ENCODE measurements around the gene ATXN10. TPM values are rescaled to one million over a fixed set of nuclear protein-coding genes. Genes with fewer than 3 reads are reported as not detected.

Gene ATXN10
- total RNA-seq, 1 experiment from 2014 or later: 210 TPM

DNA sequence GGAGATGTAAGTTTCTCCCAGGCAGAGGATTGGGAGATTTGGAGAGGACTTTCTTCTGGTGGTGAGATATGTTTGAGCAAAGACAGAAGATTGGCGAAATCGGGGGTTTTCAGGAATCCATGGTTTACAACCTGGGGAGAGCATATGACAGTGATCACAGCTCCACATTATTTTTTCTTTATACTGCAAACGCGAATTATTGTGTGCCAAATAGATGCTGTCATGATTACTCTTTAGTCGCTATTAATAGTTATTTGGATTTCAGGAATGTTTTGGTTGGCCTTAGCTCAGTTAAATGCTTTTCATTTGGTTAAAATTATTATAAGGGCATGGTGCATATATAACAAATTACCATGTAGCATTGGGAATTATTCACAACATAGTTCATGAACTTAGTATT lies 15.2 kb downstream of the ATXN10 start:
- peaks cover 98% of the 10 kb centered on the region for H3K79me2 ChIP-seq (ENCODE audit: low read length)

DNA sequence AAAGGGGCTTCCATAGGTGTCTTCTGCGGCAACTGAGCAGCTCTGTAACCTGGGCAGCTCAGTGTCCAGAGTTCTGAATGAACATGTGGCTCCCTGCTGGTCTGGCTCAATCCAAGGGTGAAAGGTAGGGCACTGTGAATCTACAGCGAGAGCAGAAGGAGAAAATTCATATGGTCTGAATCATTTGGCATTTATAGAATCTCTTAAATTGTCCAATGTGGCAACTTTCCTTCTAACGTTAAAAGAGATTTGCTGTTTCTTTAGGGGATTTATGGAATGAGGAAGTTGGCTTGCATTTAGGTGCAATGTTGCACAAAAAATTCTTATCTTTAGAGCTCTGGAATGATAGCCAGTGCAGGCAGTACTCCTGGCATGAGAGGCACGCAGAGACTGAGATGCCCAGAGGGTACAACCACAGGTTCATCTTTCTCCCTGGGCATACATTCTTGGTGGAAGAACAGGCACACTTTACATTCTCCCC lies 17.0 kb downstream of the ATXN10 start:
- Histone ChIP-seq H3K9me3 (ENCODE audit: low read length) (no peaks in the 10 kb centered on the region), H3K79me2 (ENCODE audit: low read length) (peaks cover 98% of the 10 kb centered on the region), H3K27me3 (ENCODE audit: low read length) (no peaks in the 10 kb centered on the region), H3K36me3 (ENCODE audit: insufficient read depth, low read length) (peaks cover 28% of the 10 kb centered on the region), H3K27ac (ENCODE audit: low read length) (no peak overlapping the region), H4K20me1 (ENCODE audit: insufficient read depth, low read depth, low read length) (peaks cover 11% of the 10 kb centered on the region), H3K4me2 (ENCODE audit: low read depth, low read length, poor library complexity, severe bottlenecking) (no peak overlapping the region), H3K9me2 (replicated peaks; ENCODE audit: insufficient read depth, low read length) (no peaks in the 10 kb centered on the region), H3K9ac (ENCODE audit: low read length) (no peak overlapping the region), H3K4me1 (ENCODE audit: low read length) (peaks cover 7% of the 10 kb centered on the region), H3K4me3 (ENCODE audit: low read length) (no peak overlapping the region), H2AFZ (ENCODE audit: low read length) (no peak overlapping the region)
- no peak for DNase-seq

More for the DNA sequence above, 15.2 kb downstream of the ATXN10 start:
- Histone ChIP-seq H3K9me2 (replicated peaks; ENCODE audit: insufficient read depth, low read length) (no peaks in the 10 kb centered on the region), H3K9me3 (ENCODE audit: low read length) (no peaks in the 10 kb centered on the region), H4K20me1 (ENCODE audit: insufficient read depth, low read depth, low read length) (peaks cover 14% of the 10 kb centered on the region), H3K27me3 (ENCODE audit: low read length) (no peaks in the 10 kb centered on the region), H3K36me3 (ENCODE audit: insufficient read depth, low read length) (peaks cover 13% of the 10 kb centered on the region), H2AFZ (ENCODE audit: low read length) (no peak overlapping the region), H3K4me2 (ENCODE audit: low read depth, low read length, poor library complexity, severe bottlenecking) (no peak overlapping the region), H3K9ac (ENCODE audit: low read length) (no peak overlapping the region), H3K4me1 (ENCODE audit: low read length) (peaks cover 24% of the 10 kb centered on the region), H3K27ac (ENCODE audit: low read length) (no peak overlapping the region), H3K4me3 (ENCODE audit: low read length) (no peak overlapping the region)
- DNase-seq: no peak

DNA sequence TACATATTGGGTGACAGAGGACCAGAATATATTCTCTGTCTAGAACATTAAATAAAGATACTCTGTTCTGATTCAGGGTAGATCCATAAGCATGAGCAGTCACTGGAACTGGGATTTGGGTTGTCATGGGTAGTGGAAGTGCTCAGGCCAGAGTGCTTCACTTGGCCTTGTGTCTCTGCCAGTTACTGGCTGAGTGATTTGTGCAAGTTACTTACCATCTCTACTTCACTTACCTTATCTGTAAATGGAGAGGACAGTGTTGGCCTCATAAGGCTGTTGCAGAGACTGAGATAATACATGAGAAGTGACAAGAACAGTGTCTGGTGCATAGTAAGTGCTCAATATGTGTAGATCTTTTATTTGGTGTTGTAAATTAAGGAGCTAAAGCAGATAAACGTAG lies 17.6 kb downstream of the ATXN10 start:
- H3K9me2 ChIP-seq (replicated peaks; ENCODE audit: insufficient read depth, low read length): no peaks in the 10 kb centered on the region
- no peaks in the 10 kb centered on the region for H3K27me3 ChIP-seq (ENCODE audit: low read length)
- peaks cover 98% of the 10 kb centered on the region for H3K79me2 ChIP-seq (ENCODE audit: low read length)
- no peaks in the 10 kb centered on the region for H3K9me3 ChIP-seq (ENCODE audit: low read length)
- H3K9ac ChIP-seq (ENCODE audit: low read length): no peak overlapping the region
- H3K4me2 ChIP-seq (ENCODE audit: low read depth, low read length, poor library complexity, severe bottlenecking): no peak overlapping the region
- H4K20me1 ChIP-seq (ENCODE audit: insufficient read depth, low read depth, low read length): peaks cover 11% of the 10 kb centered on the region
- H2AFZ ChIP-seq (ENCODE audit: low read length): no peak overlapping the region
- H3K36me3 ChIP-seq (ENCODE audit: insufficient read depth, low read length): peaks cover 31% of the 10 kb centered on the region
- H3K27ac ChIP-seq (ENCODE audit: low read length): no peak overlapping the region
- DNase-seq: no peak
- H3K4me1 ChIP-seq (ENCODE audit: low read length): peaks cover 2% of the 10 kb centered on the region
- no peak overlapping the region for H3K4me3 ChIP-seq (ENCODE audit: low read length)

DNA sequence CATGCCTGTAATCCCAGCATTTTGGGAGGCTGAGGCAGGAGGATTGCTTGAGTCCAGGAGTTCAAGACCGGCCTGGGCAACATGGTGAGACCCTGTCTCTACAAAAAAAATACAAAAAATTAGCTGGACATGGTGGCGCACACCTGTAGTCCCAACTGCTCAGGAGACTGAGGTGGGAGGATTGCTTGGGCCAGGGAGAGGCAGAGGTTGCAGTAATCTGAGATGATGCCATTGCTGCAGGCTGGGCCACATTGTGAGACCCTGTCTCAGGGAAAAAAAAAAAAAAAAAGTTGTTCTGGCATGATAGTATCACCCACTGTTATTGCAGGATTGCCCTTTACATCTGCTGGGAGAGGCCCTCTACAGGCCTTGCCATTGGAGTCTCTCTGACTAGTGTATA lies 18.4 kb downstream of the ATXN10 start:
- Histone ChIP-seq H2AFZ (ENCODE audit: low read length) (no peak overlapping the region), H4K20me1 (ENCODE audit: insufficient read depth, low read depth, low read length) (peaks cover 11% of the 10 kb centered on the region), H3K27ac (ENCODE audit: low read length) (no peak overlapping the region), H3K36me3 (ENCODE audit: insufficient read depth, low read length) (peaks cover 31% of the 10 kb centered on the region), H3K9ac (ENCODE audit: low read length) (no peak overlapping the region), H3K79me2 (ENCODE audit: low read length) (peaks cover 91% of the 10 kb centered on the region), H3K4me1 (ENCODE audit: low read length) (no peaks in the 10 kb centered on the region), H3K4me2 (ENCODE audit: low read depth, low read length, poor library complexity, severe bottlenecking) (no peak overlapping the region), H3K9me3 (ENCODE audit: low read length) (no peaks in the 10 kb centered on the region), H3K9me2 (replicated peaks; ENCODE audit: insufficient read depth, low read length) (no peaks in the 10 kb centered on the region), H3K27me3 (ENCODE audit: low read length) (no peaks in the 10 kb centered on the region), H3K4me3 (ENCODE audit: low read length) (no peak overlapping the region)
- DNase-seq: no peak

GRCh38 chr22:45692549-45692948 lies 20.9 kb downstream of the ATXN10 start:
- no peaks in the 10 kb centered on the region for H3K4me1 ChIP-seq (ENCODE audit: low read length)
- H3K9me3 ChIP-seq (ENCODE audit: low read length): no peaks in the 10 kb centered on the region
- H3K9ac ChIP-seq (ENCODE audit: low read length): no peak overlapping the region
- DNase-seq: no peak
- peaks cover 81% of the 10 kb centered on the region for H3K79me2 ChIP-seq (ENCODE audit: low read length)
- peaks cover 3% of the 10 kb centered on the region; the same call in 1 of the 2 replicates for H4K20me1 ChIP-seq (ENCODE audit: insufficient read depth, low read depth, low read length)
- H3K9me2 ChIP-seq (replicated peaks; ENCODE audit: insufficient read depth, low read length): no peaks in the 10 kb centered on the region
- H2AFZ ChIP-seq (ENCODE audit: low read length): no peak overlapping the region
- H3K27me3 ChIP-seq (ENCODE audit: low read length): no peaks in the 10 kb centered on the region
- peaks cover 38% of the 10 kb centered on the region for H3K36me3 ChIP-seq (ENCODE audit: insufficient read depth, low read length)
- no peak overlapping the region for H3K4me3 ChIP-seq (ENCODE audit: low read length)
- no peak overlapping the region for H3K4me2 ChIP-seq (ENCODE audit: low read depth, low read length, poor library complexity, severe bottlenecking)
- no peak overlapping the region for H3K27ac ChIP-seq (ENCODE audit: low read length)

DNA sequence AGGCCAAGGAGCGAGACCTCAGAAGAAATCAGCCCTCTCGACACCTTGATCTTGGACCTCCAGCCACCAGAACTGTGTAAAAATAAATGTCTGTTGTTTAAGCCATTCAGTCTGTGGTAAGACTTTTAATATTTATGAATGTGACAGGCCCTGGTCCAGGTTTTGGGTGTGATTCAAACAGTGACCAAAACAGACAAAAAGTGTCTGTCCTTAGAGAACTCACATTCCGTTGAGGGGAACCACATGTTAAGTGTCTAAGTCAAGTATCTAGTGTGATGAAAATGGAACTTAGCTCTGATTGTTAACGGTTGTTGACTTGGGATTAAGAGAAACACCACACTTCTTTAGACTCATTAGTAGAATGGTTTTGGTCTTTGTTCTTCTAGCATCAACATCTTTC lies 22.2 kb downstream of the ATXN10 start:
- Histone ChIP-seq H4K20me1 (ENCODE audit: insufficient read depth, low read depth, low read length) (peaks cover 3% of the 10 kb centered on the region; the same call in 1 of the 2 replicates), H3K27ac (ENCODE audit: low read length) (no peak overlapping the region), H3K9ac (ENCODE audit: low read length) (no peak overlapping the region), H3K36me3 (ENCODE audit: insufficient read depth, low read length) (peaks cover 49% of the 10 kb centered on the region), H3K4me3 (ENCODE audit: low read length) (no peak overlapping the region), H3K27me3 (ENCODE audit: low read length) (no peaks in the 10 kb centered on the region), H3K9me3 (ENCODE audit: low read length) (no peaks in the 10 kb centered on the region), H2AFZ (ENCODE audit: low read length) (no peak overlapping the region), H3K4me1 (ENCODE audit: low read length) (no peaks in the 10 kb centered on the region), H3K9me2 (replicated peaks; ENCODE audit: insufficient read depth, low read length) (no peaks in the 10 kb centered on the region), H3K4me2 (ENCODE audit: low read depth, low read length, poor library complexity, severe bottlenecking) (no peak overlapping the region), H3K79me2 (ENCODE audit: low read length) (peaks cover 80% of the 10 kb centered on the region)
- DNase-seq: no peak

DNA sequence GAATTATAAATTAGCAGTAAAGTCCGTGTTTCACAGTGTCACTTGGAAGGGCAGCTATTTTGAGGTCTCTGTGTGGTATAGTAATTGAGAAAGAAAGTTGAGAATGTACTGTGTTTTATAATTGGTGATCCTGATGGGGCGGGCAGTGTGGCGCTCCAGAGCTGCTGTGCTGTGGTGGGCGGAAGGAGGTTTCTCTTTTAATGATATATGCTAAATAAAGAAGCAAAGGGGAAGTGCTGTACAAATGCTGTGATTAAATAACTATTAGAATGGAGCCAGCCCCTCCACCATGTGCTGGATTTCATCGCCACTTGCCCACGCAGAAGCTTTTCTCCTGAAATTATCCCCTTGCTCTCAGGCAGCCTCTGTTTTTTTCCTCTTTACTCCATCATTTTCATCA lies 24.6 kb downstream of the ATXN10 start:
- Histone ChIP-seq H3K4me3 (ENCODE audit: low read length) (no peak overlapping the region), H3K36me3 (ENCODE audit: insufficient read depth, low read length) (peaks cover 50% of the 10 kb centered on the region; the same call in 1 of the 2 replicates), H2AFZ (ENCODE audit: low read length) (no peak overlapping the region), H3K27me3 (ENCODE audit: low read length) (no peaks in the 10 kb centered on the region), H3K27ac (ENCODE audit: low read length) (no peak overlapping the region), H3K9me3 (ENCODE audit: low read length) (no peaks in the 10 kb centered on the region), H4K20me1 (ENCODE audit: insufficient read depth, low read depth, low read length) (no peaks in the 10 kb centered on the region), H3K9ac (ENCODE audit: low read length) (no peak overlapping the region), H3K4me1 (ENCODE audit: low read length) (no peaks in the 10 kb centered on the region), H3K9me2 (replicated peaks; ENCODE audit: insufficient read depth, low read length) (no peaks in the 10 kb centered on the region), H3K4me2 (ENCODE audit: low read depth, low read length, poor library complexity, severe bottlenecking) (no peak overlapping the region), H3K79me2 (ENCODE audit: low read length) (peaks cover 74% of the 10 kb centered on the region)
- no peak for DNase-seq

DNA sequence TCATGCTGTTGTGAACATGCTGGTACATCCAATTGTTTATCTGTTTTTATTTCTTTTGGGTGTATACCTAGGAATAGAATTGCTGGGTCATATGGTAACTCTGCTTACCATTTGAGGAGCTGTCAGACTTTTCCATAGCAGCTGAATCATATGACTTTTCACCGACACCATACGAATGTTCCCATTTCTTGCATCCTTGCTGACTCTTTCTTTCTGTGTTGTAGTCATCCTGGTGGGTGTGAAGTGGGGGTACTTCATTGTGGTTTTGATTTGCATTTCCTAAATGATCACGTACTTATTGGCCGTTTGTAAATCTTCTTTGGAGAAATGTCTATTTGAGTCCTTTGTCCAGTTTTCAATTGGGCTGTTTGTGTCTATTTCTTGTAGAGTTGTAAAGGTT lies 26.5 kb downstream of the ATXN10 start:
- no peak overlapping the region for H3K4me2 ChIP-seq (ENCODE audit: low read depth, low read length, poor library complexity, severe bottlenecking)
- H3K4me3 ChIP-seq (ENCODE audit: low read length): no peak overlapping the region
- H3K79me2 ChIP-seq (ENCODE audit: low read length): peaks cover 67% of the 10 kb centered on the region
- H3K4me1 ChIP-seq (ENCODE audit: low read length): no peaks in the 10 kb centered on the region
- peaks cover 57% of the 10 kb centered on the region for H3K36me3 ChIP-seq (ENCODE audit: insufficient read depth, low read length)
- H2AFZ ChIP-seq (ENCODE audit: low read length): no peak overlapping the region
- H3K9me3 ChIP-seq (ENCODE audit: low read length): no peaks in the 10 kb centered on the region
- no peaks in the 10 kb centered on the region for H3K9me2 ChIP-seq (replicated peaks; ENCODE audit: insufficient read depth, low read length)
- H3K27me3 ChIP-seq (ENCODE audit: low read length): no peaks in the 10 kb centered on the region
- H3K9ac ChIP-seq (ENCODE audit: low read length): no peak overlapping the region
- no peak for DNase-seq
- no peaks in the 10 kb centered on the region for H4K20me1 ChIP-seq (ENCODE audit: insufficient read depth, low read depth, low read length)
- no peak overlapping the region for H3K27ac ChIP-seq (ENCODE audit: low read length)

GRCh38 chr22:45702981-45703380 lies 31.3 kb downstream of the ATXN10 start:
- Histone ChIP-seq H4K20me1 (ENCODE audit: insufficient read depth, low read depth, low read length) (no peaks in the 10 kb centered on the region), H3K9me3 (ENCODE audit: low read length) (no peaks in the 10 kb centered on the region), H3K27ac (ENCODE audit: low read length) (no peak overlapping the region), H3K9ac (ENCODE audit: low read length) (no peak overlapping the region), H3K36me3 (ENCODE audit: insufficient read depth, low read length) (peaks cover 79% of the 10 kb centered on the region), H3K4me3 (ENCODE audit: low read length) (no peak overlapping the region), H3K9me2 (replicated peaks; ENCODE audit: insufficient read depth, low read length) (no peaks in the 10 kb centered on the region), H3K27me3 (ENCODE audit: low read length) (no peaks in the 10 kb centered on the region), H3K4me2 (ENCODE audit: low read depth, low read length, poor library complexity, severe bottlenecking) (no peak overlapping the region), H2AFZ (ENCODE audit: low read length) (no peak overlapping the region), H3K79me2 (ENCODE audit: low read length) (peaks cover 84% of the 10 kb centered on the region), H3K4me1 (ENCODE audit: low read length) (peaks cover 4% of the 10 kb centered on the region; the same call in 1 of the 2 replicates)
- DNase-seq: no peak
